GM12873 (cell line): ENCODE data around the gene CDCP1.

Experiments
- CTCF ChIP-seq: IDR thresholded peaks from 2 replicates; pipeline ENCODE4 v1.5.1; 2012; ENCODE audit warnings: low read depth, mild to moderate bottlenecking, moderate library complexity, low read length, control low read depth; ENCODE audit not compliant: insufficient read depth; ENCODE audit errors: missing control alignments

The CDCP1 gene

GRCh38 chr3:45042162-45042561 is 104.0 kb downstream of the CDCP1 start:
- no peak for TF ChIP-seq CTCF

GRCh38 chr3:45041666-45042065 is 104.5 kb downstream of the CDCP1 start:
- no peak for TF ChIP-seq CTCF

- peak; percentile 96 for TF ChIP-seq CTCF
These were observed 108.3 kb downstream of the CDCP1 start for GRCh38 chr3:45037720-45038455.

- no peak for TF ChIP-seq CTCF
These were observed 110.5 kb downstream of the CDCP1 start for GRCh38 chr3:45035441-45036301.

- TF ChIP-seq CTCF, result no peak
These were observed 111.4 kb downstream of the CDCP1 start for GRCh38 chr3:45034612-45035252.

- no peak for TF ChIP-seq CTCF
These were observed 112.4 kb downstream of the CDCP1 start for GRCh38 chr3:45033791-45034190.
